ENCODE measurements around the gene C1orf21.

C1orf21 gene

GRCh38 chr1:184387476-184388318 is 868 bp downstream of the C1orf21 start:
- peak; percentile 18 for DNase-seq

GRCh38 chr1:184388319-184388889 is 1.6 kb downstream of the C1orf21 start:
- DNase-seq: peak; percentile 12

GRCh38 chr1:184388971-184389370 is 2.1 kb downstream of the C1orf21 start:
- no peak for DNase-seq

GRCh38 chr1:184389446-184389845 is 2.6 kb downstream of the C1orf21 start:
- no peak for DNase-seq

GRCh38 chr1:184390889-184391288 is 4.1 kb downstream of the C1orf21 start:
- DNase-seq: no peak

- no peak for DNase-seq
Observed at GRCh38 chr1:184392067-184392466, 5.2 kb downstream of the C1orf21 start.

- DNase-seq: no peak
Observed at GRCh38 chr1:184392779-184393522, 6.1 kb downstream of the C1orf21 start.

GRCh38 chr1:184393962-184394361 is 7.1 kb downstream of the C1orf21 start:
- no peak for DNase-seq

- DNase-seq: no peak
Observed at GRCh38 chr1:184395370-184395769, 8.5 kb downstream of the C1orf21 start.

GRCh38 chr1:184395937-184396480 is 9.2 kb downstream of the C1orf21 start:
- DNase-seq: no peak

- no peak for DNase-seq
Observed at GRCh38 chr1:184399192-184399847, 12.5 kb downstream of the C1orf21 start.

- DNase-seq: no peak
Observed at GRCh38 chr1:184403961-184404726, 17.3 kb downstream of the C1orf21 start.

GRCh38 chr1:184404727-184405027 is 17.8 kb downstream of the C1orf21 start:
- no peak for DNase-seq

GRCh38 chr1:184405094-184405800 is 18.4 kb downstream of the C1orf21 start:
- no peak for DNase-seq

GRCh38 chr1:184405801-184406142 is 18.9 kb downstream of the C1orf21 start:
- no peak for DNase-seq

- DNase-seq: no peak
Observed at GRCh38 chr1:184406479-184406878, 19.6 kb downstream of the C1orf21 start.

GRCh38 chr1:184407816-184408510 is 21.1 kb downstream of the C1orf21 start:
- DNase-seq: no peak

- no peak for DNase-seq
Observed at GRCh38 chr1:184408580-184408979, 21.8 kb downstream of the C1orf21 start.

- no peak for DNase-seq
Observed at GRCh38 chr1:184409011-184409410, 22.2 kb downstream of the C1orf21 start.

- DNase-seq: no peak
Observed at GRCh38 chr1:184412472-184412871, 25.6 kb downstream of the C1orf21 start.

- DNase-seq: no peak
Observed at GRCh38 chr1:184416481-184416880, 29.7 kb downstream of the C1orf21 start.

Data from activated CD4-positive, alpha-beta T cell treated with anti-CD3 and anti-CD28 coated beads, Interleukin-2, Interleukin-6, amounts not matched to agents 100 ng/mL and 50 ng/mL, durations not matched to agents 16 hours and 8 hours (primary cell).